HEK293 (cell line): ENCODE measurements around the gene EDARADD.
A peak's percentile ranks its signal among the peaks of the same experiment; 100 is the strongest.

Source experiments
- CTCF ChIA-PET: fragments of 350-600 bp; formaldehyde crosslinking; extraction: SDS; loops from one replicate; lab custom pipeline; 2021; ENCODE audit warnings: antibody characterized with exemption; lab: Yijun Ruan, JAX
- POLR2A ChIA-PET: fragments of 300-600 bp; formaldehyde crosslinking; extraction: SDS; loops from one replicate; lab custom pipeline; 2020; ENCODE audit warnings: antibody characterized with exemption, inconsistent platforms; lab: Yijun Ruan, JAX
- H3K27ac ChIP-seq: fragments of 200-500 bp; sonication (Bioruptor generic); 2 replicates; pipeline ENCODE4 v1.5.1; 2014; ENCODE audit warnings: low read depth, low read length, control low read depth, inconsistent platforms; ENCODE audit errors: extremely low read depth
- H3K36me3 ChIP-seq, 2 experiments: fragments of 200-500 bp in 1 of 2; sonication (Bioruptor generic) in 1 of 2; 1 replicate in 1 of 2; 2 replicates in 1 of 2; pipeline ENCODE4 v1.5.1; 2014 to 2017; ENCODE audit warnings: inconsistent platforms in 2 of 2, low read length in 2 of 2; ENCODE audit not compliant: control insufficient read depth in 2 of 2, insufficient read depth in 1 of 2
- H3K4me1 ChIP-seq: fragments of 200-500 bp; sonication (Bioruptor generic); 2 replicates; pipeline ENCODE4 v1.5.1; 2014; ENCODE audit warnings: mild to moderate bottlenecking, low read length, inconsistent platforms; ENCODE audit not compliant: control insufficient read depth, insufficient read depth
- H3K4me3 ChIP-seq: 2 replicates; pipeline ENCODE4 v1.5.1; 2011; ENCODE audit warnings: low read depth, mild to moderate bottlenecking, control low read depth, low read length, moderate library complexity
- H3K9me3 ChIP-seq: fragments of 200-500 bp; sonication (Bioruptor generic); 2 replicates; pipeline ENCODE4 v1.5.1; 2014; ENCODE audit warnings: low read depth, low read length, inconsistent platforms; ENCODE audit not compliant: control insufficient read depth, insufficient read depth
- HOXC10 ChIP-seq: sonication (generic); formaldehyde crosslinking; IDR thresholded peaks from 2 replicates; pipeline ENCODE4 v1.8.1; 2023; ENCODE audit warnings: mild to moderate bottlenecking, missing genetic modification reagents
- KLF16 ChIP-seq: fragments of 450-650 bp; formaldehyde crosslinking; IDR thresholded peaks from 2 replicates; pipeline ENCODE4 v1.5.1; 2017; ENCODE audit warnings: missing biosample characterization, missing genetic modification characterization
- PATZ1 ChIP-seq: fragments of 450-650 bp; formaldehyde crosslinking; IDR thresholded peaks from 2 replicates; pipeline ENCODE4 v1.5.1; 2016; ENCODE audit warnings: missing biosample characterization, missing genetic modification characterization
- PRDM1 ChIP-seq: fragments of 450-650 bp; formaldehyde crosslinking; IDR thresholded peaks from 2 replicates; pipeline ENCODE4; 2016; ENCODE audit warnings: missing biosample characterization, missing genetic modification characterization
- REST ChIP-seq: fragments of 450-650 bp; formaldehyde crosslinking; IDR thresholded peaks from 2 replicates; pipeline ENCODE4 v1.5.1; 2016; ENCODE audit warnings: missing biosample characterization, missing genetic modification characterization
- SCRT1 ChIP-seq: fragments of 450-650 bp; formaldehyde crosslinking; IDR thresholded peaks from 2 replicates; pipeline ENCODE4 v1.5.1; 2016; ENCODE audit warnings: missing biosample characterization, missing genetic modification characterization, borderline replicate concordance
- SCRT2 ChIP-seq: fragments of 450-650 bp; formaldehyde crosslinking; IDR thresholded peaks from 2 replicates; pipeline ENCODE4 v1.5.1; 2016; ENCODE audit warnings: missing biosample characterization, missing genetic modification characterization
- ZBTB1 ChIP-seq: fragments of 450-650 bp; formaldehyde crosslinking; IDR thresholded peaks from 2 replicates; pipeline ENCODE4 v1.5.1; 2016; ENCODE audit warnings: missing biosample characterization, missing genetic modification characterization
- ZBTB17 ChIP-seq: fragments of 450-650 bp; formaldehyde crosslinking; IDR thresholded peaks from 2 replicates; pipeline ENCODE4 v1.5.1; 2016; ENCODE audit warnings: missing biosample characterization, missing genetic modification characterization
- ZNF10 ChIP-seq: fragments of 450-650 bp; formaldehyde crosslinking; IDR thresholded peaks from 2 replicates; pipeline ENCODE4 v1.5.1; 2017; ENCODE audit warnings: missing biosample characterization, missing genetic modification characterization
- ZNF266 ChIP-seq: fragments of 450-650 bp; formaldehyde crosslinking; IDR thresholded peaks from 2 replicates; pipeline ENCODE4 v1.5.1; 2016; ENCODE audit warnings: missing biosample characterization, missing genetic modification characterization, low read depth
- ZNF335 ChIP-seq: fragments of 450-650 bp; formaldehyde crosslinking; conservative IDR thresholded peaks from 2 replicates; pipeline ENCODE4 v1.5.1; 2016; ENCODE audit warnings: missing biosample characterization, missing genetic modification characterization
- ZNF366 ChIP-seq: fragments of 450-650 bp; formaldehyde crosslinking; conservative IDR thresholded peaks from 2 replicates; pipeline ENCODE4 v1.5.1; 2016; ENCODE audit warnings: missing biosample characterization, missing genetic modification characterization
- ZNF426 ChIP-seq: fragments of 450-650 bp; formaldehyde crosslinking; IDR thresholded peaks from 2 replicates; pipeline ENCODE4 v1.5.1; 2017; ENCODE audit warnings: missing biosample characterization, missing genetic modification characterization, mild to moderate bottlenecking, inconsistent platforms, moderate library complexity
- ZNF473 ChIP-seq: fragments of 450-650 bp; formaldehyde crosslinking; IDR thresholded peaks from 2 replicates; pipeline ENCODE4 v1.5.1; 2017; ENCODE audit warnings: missing biosample characterization, missing genetic modification characterization
- ZNF48 ChIP-seq: fragments of 450-650 bp; formaldehyde crosslinking; IDR thresholded peaks from 2 replicates; pipeline ENCODE4 v1.5.1; 2016; ENCODE audit warnings: missing biosample characterization, missing genetic modification characterization
- ZNF513 ChIP-seq: fragments of 450-650 bp; IDR thresholded peaks from 2 replicates; pipeline ENCODE4 v1.5.1; 2018; ENCODE audit warnings: missing biosample characterization, missing genetic modification characterization
- ZNF521 ChIP-seq: fragments of 450-650 bp; formaldehyde crosslinking; IDR thresholded peaks from 2 replicates; pipeline ENCODE4 v1.5.1; 2017; ENCODE audit warnings: missing biosample characterization, mild to moderate bottlenecking, missing genetic modification characterization
- ZNF555 ChIP-seq: fragments of 450-650 bp; formaldehyde crosslinking; conservative IDR thresholded peaks from 2 replicates; pipeline ENCODE4 v1.5.1; 2017; ENCODE audit warnings: missing biosample characterization, mild to moderate bottlenecking, missing genetic modification characterization, inconsistent platforms
- ZNF560 ChIP-seq: fragments of 450-650 bp; formaldehyde crosslinking; IDR thresholded peaks from 2 replicates; pipeline ENCODE4 v1.5.1; 2017; ENCODE audit warnings: missing biosample characterization, missing genetic modification characterization, borderline replicate concordance
- ZNF600 ChIP-seq: fragments of 450-650 bp; formaldehyde crosslinking; IDR thresholded peaks from 2 replicates; pipeline ENCODE4 v1.5.1; 2016; ENCODE audit warnings: missing biosample characterization, missing genetic modification characterization
- ZNF623 ChIP-seq: fragments of 450-650 bp; formaldehyde crosslinking; IDR thresholded peaks from 2 replicates; pipeline ENCODE4 v1.5.1; 2016; ENCODE audit warnings: missing biosample characterization, missing genetic modification characterization
- ZNF664 ChIP-seq: fragments of 450-650 bp; formaldehyde crosslinking; IDR thresholded peaks from 2 replicates; pipeline ENCODE4 v1.5.1; 2016; ENCODE audit warnings: missing biosample characterization, missing genetic modification characterization
- ZNF768 ChIP-seq: fragments of 450-650 bp; formaldehyde crosslinking; IDR thresholded peaks from 2 replicates; pipeline ENCODE4 v1.5.1; 2018; ENCODE audit warnings: missing biosample characterization, mild to moderate bottlenecking, missing genetic modification characterization
- ZNF785 ChIP-seq: fragments of 450-650 bp; formaldehyde crosslinking; IDR thresholded peaks from 2 replicates; pipeline ENCODE4 v1.5.1; 2016; ENCODE audit warnings: missing biosample characterization, missing genetic modification characterization
- ZSCAN4 ChIP-seq: fragments of 450-650 bp; formaldehyde crosslinking; IDR thresholded peaks from 2 replicates; pipeline ENCODE4 v1.5.1; 2017; ENCODE audit warnings: missing biosample characterization, missing genetic modification characterization
- ZXDB ChIP-seq: fragments of 450-650 bp; formaldehyde crosslinking; IDR thresholded peaks from 2 replicates; pipeline ENCODE4 v1.5.1; 2016; ENCODE audit warnings: missing biosample characterization, missing genetic modification characterization

The EDARADD gene

GRCh38 chr1:236395230-236395946, 1.3 kb downstream of the EDARADD start (continued):
- TF ChIP-seq ZNF426 (tag by site-specific recombination) = no peak
- no peak for TF ChIP-seq ZNF48 (tag by site-specific recombination)
- TF ChIP-seq ZNF623 = no peak
- TF ChIP-seq ZNF768 = no peak
- peak; percentile 93 for TF ChIP-seq ZXDB

GRCh38 chr1:236395947-236396664, 2.0 kb downstream of the EDARADD start:
- CTCF ChIA-PET = interaction anchor here (0.7 kb wide), 1 partner anchor 208 kb away, joined by 3 read pairs; the partner anchor contains the start of gene HEATR1
- Histone ChIP-seq H3K36me3 (no peaks in the 10 kb centered on the region; a peak in 1 of 3 replicates), H3K4me3 (peak overlapping the region; percentile 93)

More at GRCh38 chr1:236395947-236396664, 2.0 kb downstream of the EDARADD start:
- POLR2A ChIA-PET = interaction anchor here (0.7 to 2.1 kb wide), 5 partner anchors 14 to 139 kb away, joined by 3 to 7 read pairs (median 3); no protein-coding TSS in a partner anchor
- peak overlapping the region; percentile 73; the same call in 1 of the 2 replicates for H3K27ac ChIP-seq
- H3K9me3 ChIP-seq = no peaks in the 10 kb centered on the region
- H3K4me1 ChIP-seq = peaks cover 13% of the 10 kb centered on the region
- TF ChIP-seq ZNF266 (tag by site-specific recombination) (no peak), PATZ1 (peak; percentile 2; the same call in 1 of the 2 replicates), ZNF600 (tag by site-specific recombination) (peak; percentile 67; the same call in 1 of the 2 replicates), ZNF366 (peak; percentile 56), ZNF473 (tag by site-specific recombination) (no peak), REST (tag by site-specific recombination) (peak; percentile 5; the same call in 1 of the 2 replicates), HOXC10 (CRISPR knock-in tag) (0 out of 2 replicates have a peak, but pooled peaks have one; percentile 18), ZNF335 (tag by site-specific recombination) (peak; percentile 81), ZNF521 (tag by site-specific recombination) (no peak), ZNF555 (tag by site-specific recombination) (no peak), ZSCAN4 (tag by site-specific recombination) (no peak), SCRT1 (tag by site-specific recombination) (peak; percentile 74; the same call in 1 of the 2 replicates), ZNF560 (tag by site-specific recombination) (no peak), ZNF664 (tag by site-specific recombination) (peak; percentile 8; the same call in 1 of the 2 replicates), ZBTB1 (tag by site-specific recombination) (no peak), PRDM1 (peak; percentile 26; the same call in 1 of the 2 replicates), ZNF785 (tag by site-specific recombination) (no peak), ZNF10 (tag by site-specific recombination) (no peak), ZBTB17 (tag by site-specific recombination) (peak; percentile 82), KLF16 (tag by site-specific recombination) (no peak), SCRT2 (tag by site-specific recombination) (peak; percentile 96), ZNF513 (peak; percentile 92)
